Dermis microvascular lymphatic vessel endothelial cell (primary cell): Measurements from ENCODE around the gene WDR38. TPM values are rescaled to one million over a fixed set of nuclear protein-coding genes. Genes with fewer than 3 reads are reported as not detected.

Experiments used
- DNase-seq, 2 donors: peaks; one replicate each; pipeline versions ENCODE4 v3.0.0 to v3.0.0-alpha.2; 2010; ENCODE audit warnings: low read depth in 2 of 2
- total RNA-seq: library from RNA; depleted of rRNA; stranded (reverse); fragments of >200 nt; gene quantifications from 2 replicates; pipeline ENCODE4 v1.2.1, GENCODE V29; 2014

The WDR38 gene
- total RNA-seq, 1 donor from 2014 or later, result not detected

GRCh38 chr9:124881138-124881743 is 28.0 kb downstream of the WDR38 start:
- no peak for DNase-seq

DNA sequence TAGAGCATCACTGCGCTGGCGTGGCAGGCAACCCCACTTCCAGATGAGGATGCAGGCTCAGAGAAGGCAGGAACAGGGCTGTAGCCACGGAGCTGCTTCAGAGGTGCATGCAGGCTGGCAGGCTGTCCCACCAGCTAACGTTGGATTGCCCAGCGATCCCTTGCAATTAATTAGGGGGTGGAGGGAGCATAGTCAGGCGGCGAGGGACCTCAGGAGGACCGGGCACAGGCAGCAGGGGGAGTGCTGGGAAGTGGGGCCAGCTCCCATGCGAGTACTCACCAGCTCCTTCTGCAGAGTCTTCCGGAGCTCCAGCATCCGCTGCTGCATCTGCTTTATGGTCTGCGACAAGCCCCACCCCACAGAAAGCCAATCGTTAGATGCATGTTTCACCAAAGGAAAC is 29.0 kb downstream of the WDR38 start:
- DNase-seq, result no peak

DNA sequence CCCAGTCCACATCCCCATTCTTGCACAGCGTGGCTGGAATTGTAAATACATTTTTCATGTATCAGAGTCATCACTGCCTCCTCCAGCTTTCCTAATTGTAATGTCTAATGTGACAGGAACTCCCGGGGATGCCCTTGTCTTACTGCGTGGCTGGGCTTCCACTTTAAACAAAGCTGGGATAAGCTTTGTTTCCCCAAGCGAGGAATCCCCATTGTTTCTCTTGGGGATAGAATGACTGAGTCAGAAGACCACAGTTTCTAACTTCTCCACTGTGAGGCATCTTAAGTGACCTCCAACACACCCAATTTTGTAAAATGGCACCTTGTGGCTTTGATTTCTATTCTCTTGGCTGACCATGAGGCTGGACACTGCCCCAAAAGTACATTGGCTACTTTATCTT is 31.1 kb downstream of the WDR38 start:
- peak in 1 of 2 donors; percentile 23 for DNase-seq

DNA sequence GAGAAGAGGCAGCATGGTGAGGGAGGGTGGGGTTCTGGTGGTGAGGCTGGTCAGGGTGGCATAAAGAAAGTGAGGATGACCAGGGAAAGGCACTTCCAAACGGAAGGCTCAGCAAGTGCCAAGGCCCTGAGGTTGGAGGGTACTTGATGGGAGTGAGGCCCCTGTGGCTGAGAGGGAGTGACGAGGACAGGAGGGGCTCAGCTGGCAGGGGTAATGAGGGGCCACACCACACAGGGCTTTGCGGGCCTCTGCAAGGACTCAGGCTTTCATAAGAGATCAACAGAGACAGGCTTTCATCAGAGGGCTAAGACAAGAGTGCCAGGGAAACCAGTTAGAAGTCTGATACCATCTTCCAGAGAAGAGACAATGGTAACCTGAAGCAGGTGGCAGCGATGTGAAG is 32.3 kb downstream of the WDR38 start:
- no peak for DNase-seq

- DNase-seq, result no peak
These were observed 33.2 kb downstream of the WDR38 start for GRCh38 chr9:124886461-124886860.

DNA sequence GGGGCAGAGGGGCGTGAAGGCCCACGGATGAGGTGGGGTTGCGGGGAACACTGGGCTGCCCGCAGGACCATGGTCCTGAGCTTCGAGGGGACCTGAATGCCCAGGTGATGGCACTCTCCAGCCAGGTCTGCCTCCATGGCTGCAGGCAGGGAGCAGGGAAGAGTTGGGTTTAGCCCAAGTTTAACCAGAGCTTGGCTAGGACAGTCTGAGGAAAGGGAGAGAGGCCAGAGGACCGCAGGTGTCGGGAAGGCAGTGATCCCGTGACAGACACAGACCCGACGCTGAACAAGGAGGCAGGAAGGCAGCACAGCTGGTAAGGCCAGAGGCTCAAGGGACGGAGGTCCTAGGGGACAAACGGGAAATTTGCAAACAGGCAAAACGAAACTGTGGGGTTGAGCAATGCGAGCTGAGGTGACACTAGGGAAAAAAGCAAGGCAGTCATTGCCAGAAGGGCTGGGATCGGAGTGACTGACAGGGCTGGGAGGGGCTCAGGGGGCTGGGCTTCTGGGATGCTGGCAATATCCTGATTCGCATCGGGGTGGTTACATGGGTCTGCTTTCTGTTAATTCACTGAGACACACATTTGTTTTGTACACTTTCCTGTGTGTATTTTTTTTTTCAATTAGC is 33.7 kb downstream of the WDR38 start:
- DNase-seq, result no peak

GRCh38 chr9:124887832-124888231 is 34.6 kb downstream of the WDR38 start:
- DNase-seq, result no peak

DNA sequence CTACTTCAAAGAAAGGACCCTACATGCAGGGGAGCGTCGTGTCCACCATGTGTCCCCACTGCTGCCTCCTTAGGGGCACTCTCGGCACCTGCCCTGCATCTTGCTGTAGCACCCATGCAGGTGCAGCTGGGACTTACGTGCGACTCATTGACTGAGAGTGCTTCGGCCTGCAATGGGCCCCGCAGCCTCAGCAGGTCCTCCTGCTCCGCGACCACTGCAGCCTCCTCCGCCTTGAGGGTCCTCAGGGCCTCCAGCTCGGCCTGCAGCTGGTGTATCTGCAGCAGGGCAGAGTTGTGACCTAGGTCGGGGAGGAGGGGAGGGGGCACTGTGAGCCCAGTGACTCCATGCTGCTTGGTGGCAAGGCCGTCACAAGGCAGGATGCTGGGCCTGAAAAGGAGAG is 35.7 kb downstream of the WDR38 start:
- no peak for DNase-seq

- no peak for DNase-seq
These were observed 36.9 kb downstream of the WDR38 start for GRCh38 chr9:124890179-124890578.

GRCh38 chr9:124894035-124894740 is 40.9 kb downstream of the WDR38 start:
- DNase-seq, result no peak

- DNase-seq, result peak; percentile 26 to 63
These were observed 41.5 kb downstream of the WDR38 start for GRCh38 chr9:124894741-124895170.

GRCh38 chr9:124897570-124898460 is 44.6 kb downstream of the WDR38 start:
- DNase-seq, result no peak

- no peak for DNase-seq
These were observed 46.6 kb downstream of the WDR38 start for GRCh38 chr9:124899845-124900244.

DNA sequence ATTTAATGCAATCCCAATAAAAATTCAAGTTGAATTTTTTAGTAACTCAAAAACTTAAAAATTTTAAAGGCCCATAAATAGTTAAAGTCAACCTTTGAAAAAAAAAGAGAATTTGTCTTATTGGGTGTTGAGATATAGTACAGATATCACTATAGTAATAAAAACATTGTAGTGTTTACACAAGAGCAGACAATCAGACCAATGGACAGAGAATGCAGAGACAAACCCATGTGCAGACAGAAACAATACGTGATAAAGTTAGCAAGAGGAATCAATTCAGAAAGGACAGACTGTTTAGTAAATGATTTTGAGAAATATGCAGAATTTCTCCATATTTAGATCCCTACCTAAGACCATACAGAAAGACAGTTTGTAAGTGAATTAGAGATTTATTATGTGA is 53.7 kb downstream of the WDR38 start:
- DNase-seq, result peak; percentile 30 to 55

Other genes starting within 250 kb of the WDR38 start
- 0.77 and 1.4 TPM in 2 replicates for gene NR6A1, start 82.1 kb upstream of the WDR38 start, total RNA-seq
- gene OLFML2A, start 76.3 kb upstream of the WDR38 start, total RNA-seq, result 1.9 and 2.3 TPM in 2 replicates
- gene RPL35, start 8.5 kb downstream of the WDR38 start, total RNA-seq, result 1,146 and 1,670 TPM in 2 replicates
- gene ARPC5L, start 8.7 kb downstream of the WDR38 start, total RNA-seq, result 13.7 and 16.3 TPM in 2 replicates
- 5.9 and 7.6 TPM in 2 replicates for gene GOLGA1, start 87.6 kb downstream of the WDR38 start, total RNA-seq